H54 (cell line): ENCODE results near the gene ATG9A.

Experiments used
- DNase-seq: peaks from one replicate; pipeline ENCODE4 v3.0.0; 2011; ENCODE audit warnings: low spot score, mixed read lengths; ENCODE audit not compliant: insufficient read length
- FAIRE-seq: peaks from 3 replicates; lab custom pipeline; 2011; peaks lifted over from hg19 to GRCh38; lab: Jason Lieb, UNC
- POLR2A ChIP-seq: IDR thresholded peaks from 2 replicates; pipeline ENCODE4 v1.6.1; 2011; ENCODE audit warnings: low read depth, mild to moderate bottlenecking, low read length

The ATG9A gene

DNA sequence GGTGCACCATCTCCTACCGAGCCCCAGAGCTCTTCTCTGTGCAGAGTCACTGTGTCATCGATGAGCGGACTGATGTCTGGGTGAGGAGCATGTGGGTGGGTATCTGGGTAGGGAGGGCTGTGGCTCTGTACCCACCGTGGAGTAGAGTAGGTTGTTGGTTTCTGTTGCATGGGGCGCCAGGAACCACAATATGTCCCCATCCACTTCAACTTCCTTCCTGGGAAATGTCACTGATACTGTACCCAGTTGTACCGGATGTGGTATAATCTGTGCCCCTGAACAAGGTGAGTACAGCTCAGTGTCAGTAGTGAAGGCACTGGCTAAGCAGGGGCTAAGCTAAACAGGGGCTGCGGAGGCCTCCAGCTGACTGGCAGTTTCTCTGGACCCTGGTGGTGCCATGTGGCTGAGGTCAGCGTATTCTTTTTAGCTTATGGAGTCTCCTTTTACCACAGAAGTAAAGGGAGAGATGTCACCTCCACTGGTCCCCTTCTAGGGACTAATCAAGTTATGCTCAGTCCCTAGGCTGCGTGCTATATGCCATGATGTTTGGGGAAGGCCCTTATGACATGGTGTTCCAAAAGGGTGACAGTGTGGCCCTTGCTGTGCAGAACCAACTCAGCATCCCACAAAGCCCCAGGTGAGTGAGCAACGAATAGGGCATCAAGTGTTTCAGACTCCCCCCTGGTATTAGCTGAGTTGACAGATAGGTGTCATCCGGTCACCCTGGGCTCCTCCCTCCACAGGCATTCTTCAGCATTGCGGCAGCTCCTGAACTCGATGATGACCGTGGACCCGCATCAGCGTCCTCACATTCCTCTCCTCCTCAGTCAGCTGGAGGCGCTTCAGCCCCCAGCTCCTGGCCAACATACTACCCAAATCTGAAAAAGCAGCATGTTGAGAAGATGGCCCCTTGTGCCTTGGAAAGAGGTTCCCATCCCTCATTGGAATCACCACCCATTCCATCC is 18.5 kb upstream of the ATG9A start:
- no peak for FAIRE-seq
- TF ChIP-seq POLR2A = no peak
- DNase-seq = no peak

GRCh38 chr2:219246559-219246958 is 17.1 kb upstream of the ATG9A start:
- no peak for FAIRE-seq
- DNase-seq = no peak
- no peak for TF ChIP-seq POLR2A

- DNase-seq = no peak
- TF ChIP-seq POLR2A = no peak
- no peak for FAIRE-seq
These were observed 16.4 kb upstream of the ATG9A start for GRCh38 chr2:219245899-219246230.

- peak; percentile 79 for TF ChIP-seq POLR2A
- FAIRE-seq (no peak), DNase-seq (peak; percentile 92)
These were observed 15.9 kb upstream of the ATG9A start, which contains the start of the genes GLB1L and STK16 for GRCh38 chr2:219245148-219245898. GLB1L (minus strand) TSS chr2:219245444; CDS start chr2:219243573, 1,871 bp downstream. STK16 (plus strand) TSS chr2:219245479; CDS start chr2:219246000, 521 bp downstream.

DNA sequence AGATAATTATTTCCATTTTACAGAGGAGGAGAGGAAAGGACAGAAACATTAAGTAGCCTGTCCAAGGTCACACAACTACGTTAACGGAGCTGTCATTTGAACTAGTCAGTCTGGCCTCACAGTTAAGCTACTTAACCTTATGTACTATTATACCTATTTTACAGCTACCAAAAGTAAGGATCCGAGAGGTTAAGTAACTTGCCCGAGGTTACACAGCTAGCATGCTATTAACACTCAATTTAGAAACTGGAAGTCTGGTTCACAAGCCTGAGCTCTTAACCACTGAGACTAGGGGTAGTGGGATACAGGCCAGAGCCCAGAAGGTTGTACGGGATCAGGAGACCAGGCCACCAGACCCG is 15.3 kb upstream of the ATG9A start:
- no peak for TF ChIP-seq POLR2A
- DNase-seq (no peak), FAIRE-seq (no peak)

GRCh38 chr2:219243291-219243761 is 13.9 kb upstream of the ATG9A start:
- FAIRE-seq (no peak), DNase-seq (no peak)
- TF ChIP-seq POLR2A = no peak

- DNase-seq (no peak), FAIRE-seq (no peak)
- TF ChIP-seq POLR2A = no peak
These were observed 4.9 kb upstream of the ATG9A start for GRCh38 chr2:219234331-219234730.

GRCh38 chr2:219230059-219230540 is 664 bp upstream of the ATG9A start:
- peak; percentile 49 for DNase-seq
- FAIRE-seq = no peak
- no peak for TF ChIP-seq POLR2A

GRCh38 chr2:219228911-219229304 is 528 bp downstream of the ATG9A start:
- TF ChIP-seq POLR2A = no peak
- DNase-seq = no peak
- no peak for FAIRE-seq

DNA sequence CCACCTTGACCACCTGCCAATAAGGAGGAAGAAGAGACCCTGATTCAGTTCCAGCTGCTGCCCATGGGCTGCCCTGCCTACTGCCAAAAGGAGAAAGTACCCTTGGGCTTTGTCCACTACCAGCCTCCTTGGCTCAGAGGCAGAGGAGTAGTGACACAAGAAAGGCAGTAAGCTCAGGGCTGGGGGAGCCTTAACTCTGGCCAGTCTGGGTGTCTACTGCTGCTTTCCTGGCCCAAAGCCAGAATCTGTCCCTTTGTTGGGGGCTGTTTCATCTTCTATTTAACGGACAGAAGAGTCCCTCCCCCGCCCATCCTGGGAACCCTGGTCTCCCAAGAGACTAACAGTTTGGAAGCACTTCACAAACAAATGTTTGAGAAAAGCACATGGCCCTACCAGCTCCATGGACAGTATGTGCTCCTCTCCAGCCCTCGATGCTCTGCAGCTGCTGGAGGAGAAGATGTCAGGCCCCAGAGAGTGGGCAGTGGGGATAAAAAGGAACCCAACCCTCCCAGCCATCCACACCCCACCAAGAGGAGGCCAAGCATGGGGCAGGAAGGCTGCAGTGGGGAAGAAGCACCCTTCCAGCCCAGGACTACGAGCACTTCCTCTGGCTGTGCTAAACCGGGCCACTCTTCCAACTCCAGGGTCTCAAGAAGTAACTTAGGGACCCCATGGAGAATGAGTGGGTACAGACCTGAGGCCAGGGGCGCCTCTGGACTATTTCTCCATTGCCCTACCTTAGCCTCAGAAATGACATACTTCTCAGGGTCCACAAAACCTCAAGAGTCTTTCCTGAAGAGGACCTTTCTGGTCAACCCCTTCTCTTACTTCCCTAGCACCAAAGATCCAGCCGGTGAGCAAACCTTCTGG is 1.2 kb downstream of the ATG9A start:
- no peak for DNase-seq
- TF ChIP-seq POLR2A = no peak
- no peak for FAIRE-seq

DNA sequence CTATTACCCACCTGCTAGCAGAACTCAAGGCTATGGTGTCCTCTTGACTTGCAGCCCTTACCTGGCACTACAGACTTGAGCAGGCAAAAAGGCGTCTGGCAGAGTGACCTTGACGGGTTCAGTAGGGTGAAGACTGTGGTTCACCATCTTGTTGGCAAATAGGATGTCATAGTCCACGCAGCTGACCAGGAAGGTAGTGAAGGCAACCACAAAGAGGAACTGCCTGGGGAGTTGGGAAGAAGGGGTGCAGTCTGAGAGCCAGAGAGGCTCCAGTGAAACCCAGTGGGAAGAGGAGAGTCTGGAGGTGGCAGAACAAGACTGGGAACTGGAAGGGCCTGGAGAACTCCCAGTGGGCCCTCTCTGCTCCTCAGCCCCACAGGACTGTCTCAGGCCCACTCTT is 4.1 kb downstream of the ATG9A start:
- FAIRE-seq = no peak

DNA sequence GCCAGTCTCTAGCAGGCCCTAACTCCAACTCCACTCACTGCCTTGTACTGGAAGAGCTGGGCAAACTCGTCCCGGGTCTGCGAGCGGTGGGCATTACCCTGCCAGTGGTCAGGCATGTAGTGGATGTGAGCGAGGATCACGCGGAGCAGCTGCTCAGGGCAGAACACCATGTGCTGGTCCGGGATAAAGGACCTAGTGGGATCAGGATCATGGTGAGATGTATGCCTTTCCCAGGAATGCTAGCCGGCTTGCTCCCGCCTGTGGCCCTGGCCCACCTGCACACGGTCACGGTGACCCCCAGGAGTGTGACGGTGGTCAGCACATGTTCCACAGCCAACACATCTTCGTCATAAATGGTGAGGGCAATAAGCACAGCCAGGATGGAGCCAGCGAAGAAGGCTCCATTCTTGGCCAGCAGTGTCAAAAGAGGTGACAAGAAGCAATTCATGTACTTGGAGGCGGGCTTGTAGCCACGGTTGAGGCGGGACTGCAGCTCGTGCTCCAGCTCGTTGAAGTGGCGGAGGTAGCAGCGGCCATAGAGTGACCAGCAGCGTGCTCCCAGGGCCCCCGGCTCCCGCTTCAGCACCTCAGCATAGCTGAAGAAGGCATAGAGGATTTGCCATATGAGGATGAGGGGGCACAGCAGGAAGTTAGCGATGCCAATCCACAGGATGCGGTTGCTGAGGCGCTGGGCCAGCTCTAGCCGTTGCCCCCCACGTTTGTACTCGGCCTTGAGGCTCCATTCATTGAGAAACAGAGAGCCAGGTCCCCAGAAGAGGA is 5.4 kb downstream of the ATG9A start:
- DNase-seq = no peak
- no peak for FAIRE-seq
- TF ChIP-seq POLR2A = no peak

More for the DNA sequence above, 4.1 kb downstream of the ATG9A start:
- DNase-seq = no peak
- TF ChIP-seq POLR2A = no peak
